Stomach (tissue), 9 donors: Measurements from ENCODE around the gene GP5. TPM values are rescaled to one million over a fixed set of nuclear protein-coding genes. Genes with fewer than 3 reads are reported as not detected.

Experiments used
- DNase-seq, 2 donors: peaks; one replicate each; pipeline versions ENCODE4 v3.0.0 to v3.0.0-alpha.2; 2013 to 2019
- H3K27ac ChIP-seq, 5 donors: fragments of 200-600 bp in 4 of 5; sonication (generic) in 4 of 5; one replicate each; pipeline ENCODE4 v1.5.1; 2013 to 2019; ENCODE audit warnings: mild to moderate bottlenecking in 1 of 5, moderate library complexity in 1 of 5
- H3K27me3 ChIP-seq, 3 donors: fragments of 200-600 bp; sonication (generic); one replicate each; pipeline ENCODE4 v1.5.1; 2017 to 2019; ENCODE audit warnings: mixed run types in 1 of 3
- H3K36me3 ChIP-seq, 4 donors: fragments of 200-600 bp; sonication (generic); 1 replicate in 3 of 4; 2 replicates in 1 of 4; pipeline ENCODE4 v1.5.1; 2016 to 2019
- H3K4me1 ChIP-seq, 4 donors: fragments of 200-600 bp; sonication (generic); one replicate each; pipeline ENCODE4 v1.5.1; 2016 to 2019
- H3K4me3 ChIP-seq, 4 donors: fragments of 200-600 bp; sonication (generic) in 3 of 4; one replicate each; pipeline ENCODE4 v1.5.1; 2016 to 2019; ENCODE audit warnings: mild to moderate bottlenecking in 1 of 4
- H3K9me3 ChIP-seq, 4 donors: fragments of 200-600 bp; sonication (generic); one replicate each; pipeline ENCODE4 v1.5.1; 2016 to 2019
- EP300 ChIP-seq: sonication (generic); formaldehyde crosslinking; IDR thresholded peaks from one replicate; pipeline ENCODE4 v1.6.1; 2017; ENCODE audit warnings: antibody characterized with exemption
- POLR2A ChIP-seq, 4 donors: fragments of 450-650 bp; IDR thresholded peaks; one replicate each; pipeline ENCODE4 v1.6.1; 2016; ENCODE audit warnings: antibody characterized with exemption in 4 of 4, control low read depth in 2 of 4, mild to moderate bottlenecking in 1 of 4, moderate library complexity in 1 of 4
- POLR2AphosphoS5 ChIP-seq, 3 donors: sonication (generic); formaldehyde crosslinking; IDR thresholded peaks; one replicate each; pipeline ENCODE4 v1.6.1; 2016; ENCODE audit warnings: antibody characterized with exemption in 3 of 3
- WGBS, 5 donors: extraction: QIAGEN DNeasy Blood & Tissue Kit in 3 of 5; methylation state at CpG; one replicate each; pipeline versions ENCODE4 v1.1.5 to v1.1.7; 2013 to 2018; 5-methylcytosine and 5-hydroxymethylcytosine counted together
- intact Hi-C: fragments of 100-400 bp; cut with DNase I; formaldehyde crosslinking; loops from one replicate; pipeline ENCODE4 v1.15.1; 2023; ENCODE audit warnings: low total_unique reads
- polyA plus RNA-seq, 3 donors: library from polyadenylated mRNA; stranded (reverse); fragments of 200-250 nt; gene quantifications; one replicate each; pipeline ENCODE4 v1.2.3, GENCODE V29; 2013
- total RNA-seq, 5 donors: library from RNA; depleted of rRNA; stranded (reverse); fragments of >200 nt; gene quantifications; one replicate each; pipeline versions ENCODE4 v1.1.0 to v1.2.3, GENCODE V29; 2014 to 2016
- TF ChIP-seq, protein P1 (sequence below), 7 experiments: fragments of 450-650 bp in 4 of 7; fragments of 200-600 bp in 3 of 7; sonication (generic) in 3 of 7; IDR thresholded peaks; one replicate each; pipeline ENCODE4 v1.5.1; 2016 to 2019; ENCODE audit warnings: antibody characterized with exemption in 7 of 7, control low read depth in 2 of 7, mild to moderate bottlenecking in 1 of 7
- donor health status: healthy with polysubstance abuse.
- donor health status: Bipolar disorder and iron deficiency.
- donor health status: healthy.

The GP5 gene
- total and polyA plus RNA-seq, 8 donors = 0.18 TPM; not detected in 7

GRCh38 chr3:194374935-194375334 lies 24.1 kb downstream of the GP5 start:
- peaks cover 0 to 46% (median 0%) of the 10 kb centered on the region in 3 donors for H3K27me3 ChIP-seq
- intact Hi-C loops = no loop called here
- H3K36me3 ChIP-seq = no peaks in the 10 kb centered on the region
- TF ChIP-seq, protein P1, sequence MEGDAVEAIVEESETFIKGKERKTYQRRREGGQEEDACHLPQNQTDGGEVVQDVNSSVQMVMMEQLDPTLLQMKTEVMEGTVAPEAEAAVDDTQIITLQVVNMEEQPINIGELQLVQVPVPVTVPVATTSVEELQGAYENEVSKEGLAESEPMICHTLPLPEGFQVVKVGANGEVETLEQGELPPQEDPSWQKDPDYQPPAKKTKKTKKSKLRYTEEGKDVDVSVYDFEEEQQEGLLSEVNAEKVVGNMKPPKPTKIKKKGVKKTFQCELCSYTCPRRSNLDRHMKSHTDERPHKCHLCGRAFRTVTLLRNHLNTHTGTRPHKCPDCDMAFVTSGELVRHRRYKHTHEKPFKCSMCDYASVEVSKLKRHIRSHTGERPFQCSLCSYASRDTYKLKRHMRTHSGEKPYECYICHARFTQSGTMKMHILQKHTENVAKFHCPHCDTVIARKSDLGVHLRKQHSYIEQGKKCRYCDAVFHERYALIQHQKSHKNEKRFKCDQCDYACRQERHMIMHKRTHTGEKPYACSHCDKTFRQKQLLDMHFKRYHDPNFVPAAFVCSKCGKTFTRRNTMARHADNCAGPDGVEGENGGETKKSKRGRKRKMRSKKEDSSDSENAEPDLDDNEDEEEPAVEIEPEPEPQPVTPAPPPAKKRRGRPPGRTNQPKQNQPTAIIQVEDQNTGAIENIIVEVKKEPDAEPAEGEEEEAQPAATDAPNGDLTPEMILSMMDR (IDR thresholded peaks at IDR 0.05) = no peak
- no peak for TF ChIP-seq POLR2AphosphoS5 (IDR thresholded peaks at IDR 0.05)
- TF ChIP-seq POLR2A (IDR thresholded peaks at IDR 0.05) = no peak
- no peak for TF ChIP-seq EP300
- no peaks in the 10 kb centered on the region for H3K9me3 ChIP-seq
- DNase-seq = peak in 1 of 2 donors; percentile 29
- WGBS, 5 donors = 69 to 88% (median 84%) methylated on average over 10 of the region's 10 CpGs
- peaks cover 0 to under 1% (median 0%) of the 10 kb centered on the region in 4 donors for H3K4me1 ChIP-seq
- no peak overlapping the region for H3K27ac ChIP-seq
- H3K4me3 ChIP-seq = no peak overlapping the region

DNA sequence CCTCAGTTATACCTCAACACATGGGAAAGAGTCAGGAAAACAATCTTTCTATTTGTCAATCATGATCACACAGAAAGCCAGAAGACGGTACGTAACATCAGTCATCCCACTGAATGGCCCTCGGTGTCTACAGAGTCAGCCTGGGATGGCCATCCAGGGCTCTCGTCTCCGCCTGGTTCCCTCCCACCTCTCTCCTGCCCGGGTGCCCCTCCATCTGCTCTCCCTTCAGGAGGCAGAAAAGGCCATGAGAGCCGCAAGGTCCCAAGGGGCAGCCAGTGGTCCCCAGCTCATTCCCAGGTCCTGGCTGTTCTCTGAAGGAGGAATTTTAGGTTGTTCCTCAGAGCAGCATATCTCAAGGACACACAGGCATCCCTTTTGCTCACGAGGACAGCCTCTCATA lies 25.2 kb downstream of the GP5 start:
- no peaks in the 10 kb centered on the region for H3K36me3 ChIP-seq
- no peak overlapping the region for H3K4me3 ChIP-seq
- no peak overlapping the region for H3K27ac ChIP-seq
- H3K9me3 ChIP-seq = no peaks in the 10 kb centered on the region
- H3K27me3 ChIP-seq = peaks cover 0 to 47% (median 7%) of the 10 kb centered on the region in 3 donors
- 68 to 75% (median 70%) methylated on average over 7 to 8 of the region's 8 CpGs for WGBS, 5 donors
- peaks cover 0 to 11% (median 3%) of the 10 kb centered on the region in 4 donors for H3K4me1 ChIP-seq
- TF ChIP-seq EP300 (no peak), POLR2AphosphoS5 (IDR thresholded peaks at IDR 0.05) (no peak), POLR2A (IDR thresholded peaks at IDR 0.05) (no peak)
- TF ChIP-seq, protein P1 (IDR thresholded peaks at IDR 0.05) = no peak
- no peak for DNase-seq
- intact Hi-C loops = no loop called here

DNA sequence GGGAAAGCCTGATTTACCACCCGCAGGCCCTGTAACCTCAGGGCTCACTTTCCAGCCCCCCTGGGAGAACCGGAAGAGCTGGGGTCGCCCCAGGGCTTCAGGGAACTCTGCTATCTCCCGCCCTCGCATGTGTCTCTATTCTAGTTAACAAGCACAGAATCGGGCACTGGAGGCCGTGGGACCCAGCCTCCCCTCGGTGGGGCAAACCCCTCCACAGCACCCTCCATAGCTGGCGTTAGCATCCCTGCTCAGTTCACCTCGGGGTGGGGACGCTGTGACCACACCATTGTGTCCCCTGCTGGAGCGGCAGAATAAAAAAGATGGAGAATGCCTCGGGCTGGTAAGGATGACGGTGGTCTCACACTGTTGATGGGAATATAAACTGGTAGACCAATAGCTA lies 26.0 kb downstream of the GP5 start:
- intact Hi-C loops = no loop called here
- no peak for DNase-seq
- H3K27ac ChIP-seq = no peak overlapping the region
- H3K36me3 ChIP-seq = no peaks in the 10 kb centered on the region
- H3K27me3 ChIP-seq = peaks cover 0 to 47% (median 8%) of the 10 kb centered on the region in 3 donors
- TF ChIP-seq POLR2A (IDR thresholded peaks at IDR 0.05) (no peak), POLR2AphosphoS5 (IDR thresholded peaks at IDR 0.05) (no peak), EP300 (no peak)
- TF ChIP-seq, protein P1 (IDR thresholded peaks at IDR 0.05) = no peak
- WGBS, 5 donors = 89 to 95% (median 90%) methylated on average over 13 to 14 of the region's 14 CpGs
- H3K4me1 ChIP-seq = peaks cover 0 to 11% (median 3%) of the 10 kb centered on the region in 4 donors
- H3K4me3 ChIP-seq = no peak overlapping the region
- no peaks in the 10 kb centered on the region for H3K9me3 ChIP-seq

GRCh38 chr3:194370753-194371152 lies 28.3 kb downstream of the GP5 start:
- intact Hi-C loops = no loop called here
- WGBS, 5 donors = 66 to 82% (median 71%) methylated on average over 9 to 10 of the region's 10 CpGs
- peaks cover 0 to 33% (median 8%) of the 10 kb centered on the region in 3 donors for H3K27me3 ChIP-seq
- DNase-seq = no peak
- H3K36me3 ChIP-seq = no peaks in the 10 kb centered on the region
- no peaks in the 10 kb centered on the region for H3K9me3 ChIP-seq
- TF ChIP-seq POLR2A (IDR thresholded peaks at IDR 0.05) = no peak
- TF ChIP-seq POLR2AphosphoS5 (IDR thresholded peaks at IDR 0.05) = no peak
- TF ChIP-seq, protein P1 (IDR thresholded peaks at IDR 0.05) = no peak
- TF ChIP-seq EP300 = no peak
- H3K4me3 ChIP-seq = no peak overlapping the region
- H3K27ac ChIP-seq = no peak overlapping the region
- peaks cover 0 to 11% (median 3%) of the 10 kb centered on the region in 4 donors for H3K4me1 ChIP-seq
